Limb (tissue), 2 donors: ENCODE measurements around the gene JARID2.

Experiments
- DNase-seq, 2 donors: peaks; one replicate each; pipeline ENCODE4 v3.0.0-alpha.2; 2016; ENCODE audit errors: extremely low spot score in 2 of 2

JARID2 gene

DNA sequence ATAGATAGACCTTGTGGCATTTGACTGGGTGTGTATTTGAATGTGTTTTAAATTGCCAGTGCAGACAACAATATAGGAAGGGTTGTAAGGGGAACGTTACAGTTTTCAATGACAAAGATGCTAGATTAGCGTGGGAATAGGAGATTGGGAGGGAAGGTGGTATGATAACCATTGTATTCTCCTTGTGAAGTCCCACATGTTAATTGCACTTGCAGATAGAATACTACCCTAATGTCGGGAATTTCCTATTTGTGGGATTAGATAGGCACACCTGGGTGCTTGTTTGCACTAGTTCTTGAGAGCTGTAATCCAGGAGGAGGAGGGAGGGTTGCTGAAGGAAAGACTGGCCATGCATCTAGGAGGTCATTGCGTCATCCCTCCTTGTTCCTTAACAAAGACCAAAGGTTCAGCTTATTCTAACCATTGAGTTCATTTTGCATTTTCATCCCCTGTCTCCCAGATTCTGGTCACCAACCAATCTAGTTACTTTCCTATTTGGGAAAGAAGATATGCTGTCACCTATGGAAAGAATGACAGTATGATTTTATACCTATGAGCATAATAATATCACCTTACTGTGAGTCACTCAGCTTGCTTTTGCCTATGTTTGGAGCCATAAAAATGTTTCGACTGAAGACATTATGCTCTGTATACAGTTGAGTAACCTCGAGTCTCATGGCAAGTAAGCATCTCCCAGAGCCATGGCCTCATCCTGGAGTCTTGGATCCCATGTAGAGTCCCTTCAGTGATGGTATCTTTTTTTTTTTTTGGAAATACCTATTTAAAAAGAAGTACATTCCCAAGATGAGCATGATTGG, 215.5 kb downstream of the JARID2 start:
- DNase-seq: no peak

DNA sequence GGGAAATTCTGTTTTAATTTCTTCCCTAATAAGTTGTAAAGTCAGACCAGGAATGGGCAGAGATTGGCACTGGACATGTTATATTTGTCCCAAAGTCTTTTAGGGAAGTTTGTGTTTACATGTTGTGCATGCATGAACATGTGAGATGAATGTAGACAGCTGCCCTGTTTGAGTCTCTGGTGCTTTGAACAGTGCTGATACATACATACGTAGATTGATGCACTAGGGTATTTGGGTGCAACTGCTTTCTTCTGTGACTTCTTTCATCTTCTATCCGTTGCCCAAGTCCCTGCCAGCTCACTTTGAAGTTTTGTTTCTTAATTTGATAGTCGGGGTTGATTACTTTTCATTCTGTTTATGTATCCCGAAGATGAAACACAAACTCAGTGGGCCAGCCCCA, 216.4 kb downstream of the JARID2 start:
- DNase-seq: no peak

DNA sequence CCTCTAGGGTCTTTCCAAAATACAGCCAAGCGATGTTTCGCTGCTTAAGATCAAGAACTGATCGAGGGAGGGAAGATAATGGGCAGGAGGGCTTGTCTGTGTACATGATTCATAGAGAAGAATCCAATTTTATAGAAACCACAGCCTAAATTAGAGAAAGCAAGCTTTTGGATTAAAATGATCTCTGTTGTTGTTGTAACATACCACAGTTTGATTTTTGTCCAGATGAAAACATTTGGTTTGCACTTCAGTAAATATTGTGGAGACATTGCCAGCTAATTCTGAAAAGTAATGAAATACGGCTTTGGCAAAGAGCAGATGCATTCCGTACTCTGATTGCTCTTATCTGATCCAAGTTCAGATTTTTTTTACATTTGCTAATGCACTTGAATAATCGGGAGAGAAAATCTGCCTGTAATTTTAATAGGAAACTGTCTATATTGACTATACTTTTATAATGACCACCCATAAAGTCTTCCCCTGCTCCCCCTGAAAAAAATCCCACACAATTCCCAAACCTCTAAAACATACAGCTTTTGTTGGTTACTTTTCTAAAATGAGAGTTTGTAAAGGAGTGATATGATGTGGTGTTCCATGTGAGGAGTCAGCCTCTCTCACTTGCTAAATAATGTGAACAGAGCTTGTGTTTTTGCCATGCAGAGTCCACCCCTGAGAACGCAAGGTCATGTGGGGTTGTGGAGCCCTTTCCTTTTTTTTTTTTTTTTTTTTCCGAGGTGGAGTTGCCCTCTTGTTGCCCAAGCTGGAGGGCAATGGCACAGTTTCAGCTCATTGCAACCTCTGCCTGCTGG, 217.1 kb downstream of the JARID2 start:
- DNase-seq: no peak

DNA sequence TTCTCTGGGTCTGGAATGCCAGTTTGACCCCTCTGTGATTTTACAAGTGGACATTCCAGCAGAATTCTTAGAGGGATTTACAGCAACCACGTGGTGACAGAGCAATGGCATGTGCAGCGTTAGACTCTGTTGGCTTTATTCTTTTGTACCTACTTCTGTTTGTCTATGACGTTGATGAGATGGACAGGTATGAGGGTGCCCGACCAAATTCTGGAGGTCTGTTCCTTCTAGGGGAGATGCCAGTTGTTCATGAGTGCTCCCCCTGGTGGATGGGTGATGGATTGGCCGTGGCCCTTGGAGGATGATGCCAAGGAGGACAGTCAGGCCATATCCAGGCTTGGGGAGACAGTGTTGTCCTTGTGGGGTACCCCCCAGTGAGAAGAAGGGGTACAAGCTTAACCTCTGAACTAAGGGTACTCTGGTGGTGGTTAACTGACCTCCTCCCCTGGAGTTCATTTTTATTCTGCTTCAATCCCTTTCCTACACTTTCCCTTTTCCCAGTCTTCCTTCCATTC, 218.4 kb downstream of the JARID2 start:
- no peak for DNase-seq

DNA sequence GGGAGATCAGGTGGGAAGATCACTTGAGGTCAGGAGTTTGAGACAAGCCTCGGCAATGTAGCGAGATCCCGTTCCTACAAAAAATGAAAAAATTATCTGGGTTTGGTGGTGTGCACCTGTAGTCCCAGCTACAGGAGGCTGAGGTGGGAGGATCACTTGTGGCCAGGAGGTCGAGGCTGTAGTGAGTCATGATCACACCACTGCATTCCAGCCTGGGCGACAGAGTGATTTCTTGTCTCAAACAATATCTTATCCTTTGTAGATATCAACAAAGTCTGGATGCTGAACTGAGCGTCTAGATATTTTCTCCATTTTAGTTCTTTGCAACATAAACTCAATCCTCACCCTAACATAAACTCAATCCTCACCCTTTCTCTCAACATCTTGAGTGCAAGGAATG, 219.3 kb downstream of the JARID2 start:
- DNase-seq: no peak

DNA sequence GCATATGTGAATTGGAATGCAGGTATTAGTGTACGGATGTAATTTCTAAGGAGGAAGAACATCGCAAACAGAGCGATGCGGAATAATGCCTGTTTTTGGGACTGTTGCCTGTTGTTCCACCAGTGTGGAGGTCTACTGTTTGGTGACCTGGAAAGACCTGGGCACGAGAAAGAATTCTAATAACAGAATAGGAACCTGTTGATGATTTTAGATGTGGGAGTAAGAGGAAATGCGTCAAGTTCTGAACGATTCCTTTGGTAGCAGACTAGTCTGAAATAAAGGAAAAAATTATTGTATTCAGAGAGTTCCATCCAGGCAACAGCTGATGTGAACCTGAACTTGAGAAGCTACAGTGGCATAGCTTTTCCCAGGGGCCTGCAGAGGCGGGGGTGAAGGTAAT, 224.9 kb downstream of the JARID2 start:
- DNase-seq: no peak

DNA sequence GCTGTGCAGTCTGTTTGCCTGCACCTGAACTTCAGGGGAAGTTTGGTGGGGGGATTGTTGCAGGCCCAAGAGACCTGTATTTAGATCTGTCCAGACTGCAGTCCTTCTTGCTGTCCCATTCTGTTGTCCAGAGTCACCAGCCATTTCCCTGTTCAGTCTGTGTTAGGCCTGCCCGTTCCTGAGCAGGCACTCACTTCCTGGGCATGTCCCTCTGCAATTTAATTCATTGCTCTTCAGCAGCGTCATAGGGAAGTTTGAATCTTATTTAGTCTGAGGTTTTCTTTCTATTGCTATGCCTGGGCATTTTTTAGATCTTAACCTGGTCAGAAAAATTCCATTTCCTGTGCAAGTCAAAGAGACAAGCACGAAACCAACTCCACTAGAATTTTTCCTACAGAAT, 226.8 kb downstream of the JARID2 start:
- no peak for DNase-seq

DNA sequence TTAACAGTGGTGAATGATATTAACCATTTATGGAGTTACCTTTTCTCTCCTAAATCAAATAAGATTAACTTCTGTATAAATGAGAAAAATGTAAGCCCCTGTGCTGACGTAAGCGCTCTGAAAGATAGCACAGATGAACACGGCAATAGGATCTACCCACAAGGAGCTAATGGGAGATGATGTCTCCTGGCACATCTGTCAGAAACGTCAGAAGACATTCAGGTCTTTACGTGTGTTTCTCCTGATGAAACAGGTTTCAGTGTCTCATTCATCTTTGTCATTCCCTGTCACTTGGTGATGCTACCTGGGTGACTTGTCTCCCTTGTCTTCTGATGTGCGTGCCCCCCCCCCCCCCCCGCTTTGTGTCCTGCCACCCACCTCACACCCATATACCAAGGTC, 227.3 kb downstream of the JARID2 start:
- no peak for DNase-seq

DNA sequence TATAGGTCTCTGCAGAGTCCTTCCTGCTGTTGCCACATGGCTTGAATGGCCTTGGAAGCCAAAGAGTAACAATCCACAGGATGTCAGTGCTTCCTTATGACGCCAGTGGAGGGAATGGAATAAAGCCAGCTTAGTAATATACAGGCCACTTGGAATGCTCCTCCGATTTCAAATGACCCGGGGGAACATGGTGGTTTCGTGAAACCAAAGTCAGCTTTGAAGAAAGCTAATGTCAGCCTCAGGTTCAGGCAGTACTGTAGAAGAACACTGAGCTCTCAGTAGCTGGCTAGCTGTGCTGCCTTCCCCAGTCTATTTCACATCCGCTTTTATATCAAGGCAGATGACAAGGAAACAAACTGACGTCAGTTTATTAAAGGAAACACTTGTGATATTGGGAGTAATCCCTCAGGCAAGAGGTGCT, 227.9 kb downstream of the JARID2 start:
- no peak for DNase-seq

DNA sequence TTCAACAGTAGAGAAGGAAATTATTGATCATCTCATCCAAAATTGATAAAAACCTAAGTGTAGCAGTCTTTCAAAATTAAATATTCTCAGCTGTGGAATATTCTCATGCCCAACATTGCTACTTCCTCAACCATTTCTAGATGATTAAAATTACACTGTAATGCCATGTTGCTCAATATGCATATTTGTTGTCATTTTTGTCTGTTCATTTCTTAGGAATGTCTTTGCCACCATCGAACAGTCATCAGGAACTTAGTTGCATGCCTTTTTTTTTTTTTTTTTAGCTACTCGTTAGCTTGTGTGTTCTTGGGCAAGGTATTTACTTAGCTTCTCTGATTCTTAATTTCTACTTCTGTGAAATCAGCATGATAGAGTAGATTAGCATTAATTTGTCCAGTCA, 228.3 kb downstream of the JARID2 start:
- no peak for DNase-seq

DNA sequence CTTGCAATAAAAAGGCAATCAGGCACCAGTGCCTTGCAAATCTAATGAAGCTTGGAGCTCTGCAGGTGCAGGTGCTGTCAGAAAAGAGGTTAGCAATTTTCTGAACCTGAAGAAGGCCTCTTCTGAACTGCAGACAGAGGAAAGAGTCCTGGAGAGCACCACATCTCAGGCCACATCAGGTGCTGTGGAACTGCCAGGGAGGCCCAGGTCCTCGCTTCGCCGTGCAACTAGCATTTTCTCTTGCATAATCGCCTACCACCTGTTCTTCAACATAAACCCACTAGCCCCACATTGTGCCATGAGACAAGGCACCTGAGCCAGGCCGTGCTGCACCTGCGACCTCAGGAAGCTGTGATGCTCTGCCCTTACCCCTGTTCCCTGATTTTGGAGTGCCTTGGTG, 229.4 kb downstream of the JARID2 start:
- DNase-seq: no peak

DNA sequence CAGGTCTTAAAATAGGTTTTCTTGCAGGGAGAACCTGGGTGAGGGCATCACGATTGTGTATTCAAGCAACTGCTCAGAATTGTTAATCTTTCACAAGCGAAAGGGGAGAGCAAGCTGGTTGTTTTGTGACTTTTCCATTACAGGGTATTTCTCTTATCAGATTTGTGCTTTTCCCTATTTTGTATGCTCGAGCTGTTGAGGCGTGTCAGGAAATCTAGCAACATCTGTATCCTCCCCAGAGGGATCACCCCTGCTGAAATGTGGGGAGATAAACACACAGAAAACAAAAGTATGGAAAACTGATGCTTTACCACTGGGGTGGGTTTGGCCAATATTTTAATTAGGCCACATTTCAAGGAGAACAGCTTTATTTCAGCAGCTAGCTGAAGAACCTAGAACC, 230.0 kb downstream of the JARID2 start:
- DNase-seq: no peak

DNA sequence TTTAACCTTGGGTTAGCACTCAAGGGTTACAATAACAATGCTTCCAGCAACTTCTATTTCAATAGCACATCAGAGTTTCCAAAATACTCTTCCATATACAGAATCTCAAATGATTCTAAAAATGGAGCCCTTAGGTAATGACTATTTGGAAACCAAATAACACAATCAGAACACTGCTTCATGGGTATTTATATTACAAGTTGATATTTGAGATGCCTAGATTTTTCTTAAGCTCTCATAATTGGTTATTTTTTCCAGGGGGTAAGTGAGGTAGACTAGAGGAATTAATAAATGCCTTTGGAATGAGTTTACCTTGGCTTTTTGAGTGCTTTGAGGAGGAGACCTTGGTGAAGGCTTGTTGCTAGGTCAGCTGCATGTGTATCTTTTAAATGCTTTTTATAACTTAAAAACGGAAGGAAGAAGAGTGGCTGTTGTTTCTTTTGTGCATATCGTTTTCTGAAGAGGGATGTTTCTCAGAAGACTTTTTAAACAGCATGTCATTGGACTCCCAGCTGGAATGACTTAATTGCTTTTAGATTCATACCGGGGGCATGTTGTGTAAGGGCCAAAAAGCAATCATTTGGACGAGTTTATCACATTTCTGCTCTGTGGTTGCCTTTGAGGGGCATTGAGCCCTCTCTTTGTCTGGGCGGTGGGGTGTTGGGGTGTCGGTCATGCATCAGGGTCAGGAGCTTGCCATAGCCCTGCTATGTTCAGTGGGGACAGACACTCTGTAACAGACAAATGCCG, 230.9 kb downstream of the JARID2 start:
- no peak for DNase-seq

DNA sequence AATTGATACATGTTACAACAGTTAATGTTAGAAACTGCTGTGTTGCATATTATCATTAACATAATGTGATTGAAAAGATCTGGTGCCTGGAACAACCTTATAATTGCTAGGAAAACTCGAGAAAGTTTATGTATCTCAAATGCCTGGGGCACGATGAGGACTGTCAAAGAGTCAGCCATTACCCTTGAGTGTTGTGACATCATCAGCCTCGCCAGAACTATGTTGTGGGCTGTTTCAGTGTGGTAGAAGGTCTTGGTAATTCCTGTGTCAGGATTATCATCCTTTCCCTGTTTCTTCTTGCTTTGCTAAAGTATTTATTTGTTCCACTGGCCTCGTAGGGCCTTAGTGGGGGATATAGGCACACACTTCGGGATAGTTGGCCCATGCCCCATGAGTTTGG, 231.9 kb downstream of the JARID2 start:
- DNase-seq: no peak

DNA sequence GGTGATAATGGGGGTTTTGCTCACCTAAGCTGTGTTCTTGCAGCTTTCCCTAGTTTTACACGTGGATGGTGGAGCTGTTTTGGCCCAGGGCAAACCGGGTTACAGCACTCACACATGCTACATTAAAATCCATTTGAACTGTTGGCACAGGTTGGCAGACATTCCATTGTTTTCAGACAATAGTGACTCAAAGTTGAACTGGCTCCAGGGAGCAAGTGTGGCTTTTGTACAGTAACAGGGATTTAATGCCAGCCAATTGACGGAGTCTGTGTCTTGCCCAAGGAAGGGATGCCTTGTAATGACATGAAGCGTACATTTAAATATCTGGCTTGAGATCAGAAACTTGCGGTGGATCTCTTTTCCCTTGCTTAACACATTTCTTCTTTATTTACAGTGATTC, 233.9 kb downstream of the JARID2 start:
- no peak for DNase-seq

DNA sequence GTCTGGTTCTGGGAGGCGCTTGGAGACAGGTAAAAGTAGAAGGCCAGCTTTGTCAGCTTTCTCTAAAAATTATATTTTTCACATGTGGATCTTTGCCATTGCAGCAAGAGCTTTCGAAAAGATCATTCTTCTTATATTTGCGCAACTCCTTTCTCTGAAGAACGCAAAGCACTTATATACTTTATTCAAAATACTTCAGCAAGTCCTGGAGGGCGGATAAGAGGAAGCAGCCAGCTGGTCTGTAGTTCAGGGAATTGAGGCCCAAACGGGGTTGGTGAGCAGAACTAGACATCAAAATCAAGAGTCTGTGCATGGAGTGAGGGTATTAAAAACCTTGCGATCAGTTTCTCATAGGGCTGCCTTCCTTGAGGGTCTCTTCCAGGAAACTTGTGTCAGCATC, 234.7 kb downstream of the JARID2 start:
- no peak for DNase-seq

DNA sequence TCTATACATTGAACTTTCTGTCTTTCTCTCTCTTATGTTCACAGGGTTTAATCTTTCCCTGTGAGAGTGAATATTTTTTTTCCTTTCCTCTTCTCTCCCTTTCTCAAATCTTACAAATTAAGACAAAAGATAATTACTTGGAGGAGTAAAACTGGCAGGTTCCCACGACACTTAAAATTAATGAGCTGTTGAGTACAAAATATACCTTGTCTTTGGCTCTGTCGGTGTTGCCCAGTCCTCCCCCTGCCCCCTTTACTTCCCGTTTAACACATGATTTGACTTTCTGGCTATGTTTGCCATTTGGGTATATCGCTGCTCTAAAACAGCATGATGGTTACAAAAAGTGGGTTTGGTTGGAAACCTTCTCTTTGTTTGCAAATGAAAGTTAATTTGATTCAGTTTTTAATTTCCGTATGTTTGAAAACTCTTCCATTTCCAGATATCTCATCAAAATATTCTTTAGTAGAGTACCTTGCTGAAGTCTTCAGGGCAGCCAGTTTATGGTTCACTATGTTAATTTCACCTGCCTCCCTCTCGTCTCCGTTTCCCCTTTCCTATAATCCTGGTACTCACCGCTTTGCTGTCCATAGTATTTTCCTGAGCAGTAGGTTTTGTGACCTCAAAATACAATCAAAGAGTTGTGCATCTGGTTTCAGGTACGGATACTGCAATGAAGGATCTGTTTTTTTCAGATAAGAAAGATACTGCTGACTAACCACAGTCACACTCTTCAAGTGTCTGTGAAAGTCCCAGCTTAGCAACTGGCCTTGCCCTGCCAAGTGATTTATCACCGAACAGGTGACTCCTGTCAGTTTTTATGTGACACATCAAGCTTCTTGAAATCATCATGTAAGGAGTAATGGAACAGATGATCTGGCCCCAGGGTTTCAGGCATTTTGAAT, 235.8 kb downstream of the JARID2 start:
- no peak for DNase-seq

DNA sequence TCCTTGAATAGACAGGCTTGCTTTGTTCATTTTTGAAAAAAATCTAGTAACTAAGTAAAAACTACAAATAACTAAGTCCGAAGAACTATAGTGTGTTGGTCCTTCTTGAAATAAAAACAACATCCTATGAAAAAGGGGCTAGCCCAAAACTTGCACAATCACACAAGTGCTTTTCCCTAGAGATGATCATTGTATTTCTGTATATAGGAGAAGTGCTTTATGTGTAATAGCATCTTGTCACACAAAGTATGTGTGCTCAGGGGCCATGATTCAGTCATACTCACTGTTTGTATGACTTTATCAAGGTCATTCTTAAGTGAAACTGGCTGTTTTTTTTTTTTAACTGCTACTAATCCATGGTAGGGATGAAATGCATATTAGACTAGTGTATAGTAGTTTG, 237.2 kb downstream of the JARID2 start:
- DNase-seq: no peak

DNA sequence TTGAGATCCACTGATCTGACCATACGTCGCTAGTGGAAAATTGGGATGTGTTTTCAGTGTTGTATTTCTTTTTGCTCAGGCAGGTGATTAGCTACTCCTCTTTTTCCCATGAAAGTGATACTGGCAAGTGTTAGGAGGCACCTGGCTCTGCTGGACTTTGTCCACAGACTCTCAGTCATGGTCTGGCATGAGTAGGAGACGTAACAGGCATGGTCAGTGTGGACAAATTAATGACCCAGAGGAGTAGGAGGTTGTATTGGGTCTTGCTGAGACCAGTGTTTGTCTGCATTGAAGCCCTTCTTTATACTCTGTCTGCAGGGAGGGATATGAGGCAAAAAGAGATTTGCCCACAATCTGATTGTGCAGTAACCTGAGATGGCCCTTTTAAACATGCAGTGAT, 238.3 kb downstream of the JARID2 start:
- no peak for DNase-seq

DNA sequence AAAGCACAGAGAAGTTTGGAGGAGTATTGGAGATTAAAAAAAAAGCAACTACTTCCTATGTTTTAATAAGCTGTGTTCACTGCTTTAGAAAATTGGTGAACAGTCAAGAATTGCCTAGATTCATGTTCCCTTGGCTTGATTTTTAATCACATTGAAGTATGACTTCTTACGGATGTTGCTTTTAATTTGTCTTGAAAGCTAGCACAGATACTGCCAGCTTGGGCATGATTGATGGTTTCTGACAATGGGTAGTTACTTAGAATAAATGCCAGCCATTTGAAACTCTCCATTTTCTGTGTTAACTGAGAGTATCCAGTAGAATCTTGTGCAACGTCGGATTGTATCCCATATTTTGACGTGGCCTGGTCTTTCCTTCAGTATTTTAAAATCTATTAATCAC, 239.0 kb downstream of the JARID2 start:
- DNase-seq: no peak

DNA sequence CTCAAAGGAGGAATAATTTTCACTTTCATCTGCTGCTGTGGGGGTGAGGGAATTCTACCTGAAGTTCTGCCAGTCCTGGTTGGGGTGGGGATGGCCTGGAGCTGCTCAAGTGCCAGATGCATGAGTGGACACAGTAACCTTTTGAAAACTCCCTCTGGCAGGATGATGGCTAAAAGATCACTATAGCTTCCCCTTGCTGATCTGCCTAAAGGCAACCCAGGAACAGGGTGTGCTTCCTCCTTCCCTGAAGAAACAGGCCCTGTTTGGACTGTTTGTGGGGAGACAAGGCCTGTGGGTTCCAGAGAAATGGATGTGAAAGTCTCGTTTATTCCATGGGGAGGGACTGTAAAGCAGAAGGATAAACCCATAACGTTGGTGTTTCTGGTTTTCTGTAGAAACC, 240.1 kb downstream of the JARID2 start:
- DNase-seq: no peak
